ENCODE measurements around the gene ALG1.
"Not testable (repeated sequence)": the region's sequence is repeated elsewhere in the genome, so short reads cannot be mapped to it uniquely, and the experiment has no call there.

- TF ChIP-seq THAP11 (CRISPR knock-in tag; IDR thresholded peaks at IDR 0.05); PPARG (CRISPR knock-in tag; conservative IDR thresholded peaks at IDR 0.05); SMARCC2 (IDR thresholded peaks at IDR 0.05); ZNF557 (CRISPR knock-in tag; IDR thresholded peaks at IDR 0.05); SMAD3 (CRISPR knock-in tag; IDR thresholded peaks at IDR 0.05); ATF2 (CRISPR knock-in tag; IDR thresholded peaks at IDR 0.05); NPAS2 (CRISPR knock-in tag; IDR thresholded peaks at IDR 0.05; ENCODE audit: borderline replicate concordance); ZNF562 (CRISPR knock-in tag; IDR thresholded peaks at IDR 0.05; ENCODE audit: borderline replicate concordance); HNRNPK (IDR thresholded peaks at IDR 0.05; ENCODE audit: low read depth, low read length, poor library complexity, severe bottlenecking): not testable (repeated sequence)
- TF ChIP-seq, protein P1, sequence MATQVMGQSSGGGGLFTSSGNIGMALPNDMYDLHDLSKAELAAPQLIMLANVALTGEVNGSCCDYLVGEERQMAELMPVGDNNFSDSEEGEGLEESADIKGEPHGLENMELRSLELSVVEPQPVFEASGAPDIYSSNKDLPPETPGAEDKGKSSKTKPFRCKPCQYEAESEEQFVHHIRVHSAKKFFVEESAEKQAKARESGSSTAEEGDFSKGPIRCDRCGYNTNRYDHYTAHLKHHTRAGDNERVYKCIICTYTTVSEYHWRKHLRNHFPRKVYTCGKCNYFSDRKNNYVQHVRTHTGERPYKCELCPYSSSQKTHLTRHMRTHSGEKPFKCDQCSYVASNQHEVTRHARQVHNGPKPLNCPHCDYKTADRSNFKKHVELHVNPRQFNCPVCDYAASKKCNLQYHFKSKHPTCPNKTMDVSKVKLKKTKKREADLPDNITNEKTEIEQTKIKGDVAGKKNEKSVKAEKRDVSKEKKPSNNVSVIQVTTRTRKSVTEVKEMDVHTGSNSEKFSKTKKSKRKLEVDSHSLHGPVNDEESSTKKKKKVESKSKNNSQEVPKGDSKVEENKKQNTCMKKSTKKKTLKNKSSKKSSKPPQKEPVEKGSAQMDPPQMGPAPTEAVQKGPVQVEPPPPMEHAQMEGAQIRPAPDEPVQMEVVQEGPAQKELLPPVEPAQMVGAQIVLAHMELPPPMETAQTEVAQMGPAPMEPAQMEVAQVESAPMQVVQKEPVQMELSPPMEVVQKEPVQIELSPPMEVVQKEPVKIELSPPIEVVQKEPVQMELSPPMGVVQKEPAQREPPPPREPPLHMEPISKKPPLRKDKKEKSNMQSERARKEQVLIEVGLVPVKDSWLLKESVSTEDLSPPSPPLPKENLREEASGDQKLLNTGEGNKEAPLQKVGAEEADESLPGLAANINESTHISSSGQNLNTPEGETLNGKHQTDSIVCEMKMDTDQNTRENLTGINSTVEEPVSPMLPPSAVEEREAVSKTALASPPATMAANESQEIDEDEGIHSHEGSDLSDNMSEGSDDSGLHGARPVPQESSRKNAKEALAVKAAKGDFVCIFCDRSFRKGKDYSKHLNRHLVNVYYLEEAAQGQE (IDR thresholded peaks at IDR 0.05; ENCODE audit: borderline replicate concordance in 1 of 2, low read depth in 1 of 2, low read length in 2 of 2) = not testable (repeated sequence)
- TF ChIP-seq, protein P2, sequence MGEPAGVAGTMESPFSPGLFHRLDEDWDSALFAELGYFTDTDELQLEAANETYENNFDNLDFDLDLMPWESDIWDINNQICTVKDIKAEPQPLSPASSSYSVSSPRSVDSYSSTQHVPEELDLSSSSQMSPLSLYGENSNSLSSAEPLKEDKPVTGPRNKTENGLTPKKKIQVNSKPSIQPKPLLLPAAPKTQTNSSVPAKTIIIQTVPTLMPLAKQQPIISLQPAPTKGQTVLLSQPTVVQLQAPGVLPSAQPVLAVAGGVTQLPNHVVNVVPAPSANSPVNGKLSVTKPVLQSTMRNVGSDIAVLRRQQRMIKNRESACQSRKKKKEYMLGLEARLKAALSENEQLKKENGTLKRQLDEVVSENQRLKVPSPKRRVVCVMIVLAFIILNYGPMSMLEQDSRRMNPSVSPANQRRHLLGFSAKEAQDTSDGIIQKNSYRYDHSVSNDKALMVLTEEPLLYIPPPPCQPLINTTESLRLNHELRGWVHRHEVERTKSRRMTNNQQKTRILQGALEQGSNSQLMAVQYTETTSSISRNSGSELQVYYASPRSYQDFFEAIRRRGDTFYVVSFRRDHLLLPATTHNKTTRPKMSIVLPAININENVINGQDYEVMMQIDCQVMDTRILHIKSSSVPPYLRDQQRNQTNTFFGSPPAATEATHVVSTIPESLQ (CRISPR knock-in tag; conservative IDR thresholded peaks at IDR 0.05) = not testable (repeated sequence)
Measured at GRCh38 chr16:5090592-5090991, 18.9 kb downstream of the ALG1 start.
